HEK293T (cell line): ENCODE data around the gene PJA1.

ENCODE experiments used
- CTBP1 ChIP-seq: fragments of 450-650 bp; IDR thresholded peaks from 2 replicates; pipeline ENCODE4 v1.6.1; 2016; ENCODE audit warnings: borderline replicate concordance
- FOXA1 ChIP-seq: fragments of 450-650 bp; IDR thresholded peaks from 2 replicates; pipeline ENCODE4 v1.6.1; 2016; ENCODE audit warnings: mild to moderate bottlenecking
- LEF1 ChIP-seq: fragments of 450-650 bp; IDR thresholded peaks from 2 replicates; pipeline ENCODE4 v1.6.1; 2017; ENCODE audit warnings: mild to moderate bottlenecking, borderline replicate concordance
- NFRKB ChIP-seq: fragments of 450-650 bp; IDR thresholded peaks from 2 replicates; pipeline ENCODE4 v1.6.1; 2016; ENCODE audit warnings: mild to moderate bottlenecking, moderate library complexity
- PKNOX1 ChIP-seq: fragments of 450-650 bp; IDR thresholded peaks from 2 replicates; pipeline ENCODE4 v1.6.1; 2016
- SP1 ChIP-seq: fragments of 450-650 bp; IDR thresholded peaks from 2 replicates; pipeline ENCODE4 v1.6.1; 2017

GRCh38 chrX:69150281-69150960, 14.8 kb downstream of the PJA1 start:
- TF ChIP-seq CTBP1 (no peak), NFRKB (no peak), FOXA1 (no peak), LEF1 (no peak), SP1 (no peak), PKNOX1 (no peak)
